ENCODE data around the gene SHD.
"Not testable (repeated sequence)": the region's sequence is repeated elsewhere in the genome, so short reads cannot be mapped to it uniquely, and the experiment has no call there.

SHD gene

DNA sequence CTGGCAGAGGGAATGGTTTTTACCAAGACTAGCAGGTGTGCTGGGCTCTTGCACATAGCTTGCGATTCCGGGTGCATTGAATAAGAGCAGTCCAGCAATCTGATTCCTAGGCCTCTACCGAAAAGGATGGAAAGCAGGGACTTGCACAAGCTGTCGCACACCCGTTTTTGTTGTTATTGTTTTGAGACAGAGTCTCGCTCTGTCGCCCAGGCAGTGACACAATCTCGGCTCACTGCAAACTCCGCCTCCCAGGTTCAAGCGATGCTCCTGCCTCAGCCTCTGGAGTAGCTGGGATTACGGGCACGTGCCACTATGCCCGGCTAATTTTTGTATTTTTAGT is 44.2 kb upstream of the SHD start:
- DNase-seq (ENCODE audit: low spot score), result no peak
- TF ChIP-seq, protein P1, sequence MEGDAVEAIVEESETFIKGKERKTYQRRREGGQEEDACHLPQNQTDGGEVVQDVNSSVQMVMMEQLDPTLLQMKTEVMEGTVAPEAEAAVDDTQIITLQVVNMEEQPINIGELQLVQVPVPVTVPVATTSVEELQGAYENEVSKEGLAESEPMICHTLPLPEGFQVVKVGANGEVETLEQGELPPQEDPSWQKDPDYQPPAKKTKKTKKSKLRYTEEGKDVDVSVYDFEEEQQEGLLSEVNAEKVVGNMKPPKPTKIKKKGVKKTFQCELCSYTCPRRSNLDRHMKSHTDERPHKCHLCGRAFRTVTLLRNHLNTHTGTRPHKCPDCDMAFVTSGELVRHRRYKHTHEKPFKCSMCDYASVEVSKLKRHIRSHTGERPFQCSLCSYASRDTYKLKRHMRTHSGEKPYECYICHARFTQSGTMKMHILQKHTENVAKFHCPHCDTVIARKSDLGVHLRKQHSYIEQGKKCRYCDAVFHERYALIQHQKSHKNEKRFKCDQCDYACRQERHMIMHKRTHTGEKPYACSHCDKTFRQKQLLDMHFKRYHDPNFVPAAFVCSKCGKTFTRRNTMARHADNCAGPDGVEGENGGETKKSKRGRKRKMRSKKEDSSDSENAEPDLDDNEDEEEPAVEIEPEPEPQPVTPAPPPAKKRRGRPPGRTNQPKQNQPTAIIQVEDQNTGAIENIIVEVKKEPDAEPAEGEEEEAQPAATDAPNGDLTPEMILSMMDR (IDR thresholded peaks at IDR 0.05; ENCODE audit: extremely low read depth, insufficient read depth, missing control alignments), result no peak
- in situ Hi-C loops (cut with MboI; ENCODE audit: low pct_unique_long_range_greater_than_20kb, low sequenced_read_pairs, unreplicated experiment), result no loop called here

- in situ Hi-C loops (cut with MboI; ENCODE audit: low pct_unique_long_range_greater_than_20kb, low sequenced_read_pairs, unreplicated experiment); DNase-seq (ENCODE audit: low spot score): not testable (repeated sequence)
Measured at GRCh38 chr19:4237510-4237909, 41.6 kb upstream of the SHD start.

- TF ChIP-seq, protein P1 (IDR thresholded peaks at IDR 0.05; ENCODE audit: extremely low read depth, insufficient read depth, missing control alignments), result no peak
- no peak for DNase-seq (ENCODE audit: low spot score)
- in situ Hi-C loops (cut with MboI; ENCODE audit: low pct_unique_long_range_greater_than_20kb, low sequenced_read_pairs, unreplicated experiment), result no loop called here
Measured at GRCh38 chr19:4238831-4239230, 40.2 kb upstream of the SHD start.

- DNase-seq (ENCODE audit: low spot score), result no peak
- in situ Hi-C loops (cut with MboI; ENCODE audit: low pct_unique_long_range_greater_than_20kb, low sequenced_read_pairs, unreplicated experiment), result no loop called here
- TF ChIP-seq, protein P1 (IDR thresholded peaks at IDR 0.05; ENCODE audit: extremely low read depth, insufficient read depth, missing control alignments), result no peak
Measured at GRCh38 chr19:4241824-4242430, 37.1 kb upstream of the SHD start.

DNA sequence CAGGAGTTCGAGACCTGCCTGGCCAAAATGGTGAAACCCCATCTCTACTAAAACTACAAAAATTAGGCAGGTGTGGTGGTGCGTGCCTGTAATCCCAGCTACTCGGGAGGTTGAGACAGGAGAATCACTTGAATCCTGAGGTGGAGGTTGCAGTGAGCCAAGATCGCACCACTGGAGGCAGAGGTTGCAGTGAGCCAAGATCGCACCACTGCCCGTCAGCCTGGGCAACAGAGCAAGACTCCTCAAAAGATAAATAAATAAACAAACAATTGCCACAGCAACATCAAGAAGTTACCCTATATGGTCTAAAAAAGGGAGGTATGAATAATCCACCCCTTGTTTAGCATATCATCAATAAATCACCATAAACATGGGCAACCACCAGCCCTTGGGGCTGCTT is 33.1 kb upstream of the SHD start:
- in situ Hi-C loops (cut with MboI; ENCODE audit: low pct_unique_long_range_greater_than_20kb, low sequenced_read_pairs, unreplicated experiment); DNase-seq (ENCODE audit: low spot score): not testable (repeated sequence)

DNA sequence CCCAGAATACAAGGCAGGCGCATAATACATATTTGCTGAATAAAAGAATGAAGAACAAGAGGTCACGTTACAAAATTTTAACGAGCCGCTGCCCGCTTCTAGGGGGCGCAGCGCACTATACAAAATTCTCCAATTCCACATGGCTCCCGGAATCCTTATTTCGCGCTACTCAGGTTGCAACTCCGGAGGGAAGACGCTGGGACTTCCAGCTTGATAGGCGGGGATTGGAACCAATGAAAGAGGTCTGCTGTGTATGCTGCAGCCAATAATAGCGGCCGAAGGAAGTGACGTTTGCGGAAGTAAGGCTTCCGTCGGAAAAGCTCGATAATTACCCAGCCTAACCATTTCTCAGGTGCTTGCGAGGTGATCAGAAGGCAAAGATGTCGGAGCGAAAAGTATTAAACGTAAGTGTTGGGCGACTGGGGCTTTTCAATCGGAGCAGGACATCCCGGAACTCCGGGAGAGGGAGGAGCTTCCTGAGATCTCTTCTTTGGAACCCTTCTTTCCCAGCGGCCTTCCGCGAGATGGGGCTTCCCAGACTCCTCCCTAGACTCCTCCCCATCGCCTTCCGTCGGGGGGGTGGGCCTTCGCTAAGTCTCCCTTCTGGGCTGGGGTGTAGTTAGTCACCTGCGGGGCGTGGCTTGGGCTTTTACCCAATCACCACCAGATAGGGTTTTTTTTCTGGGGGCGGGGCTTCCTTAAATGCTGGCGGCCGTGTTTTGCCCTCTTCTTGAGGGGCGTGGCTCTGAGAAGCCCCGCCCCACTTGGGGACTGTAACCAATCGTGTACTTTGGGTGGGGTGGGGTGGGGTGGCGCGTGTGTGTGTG is 32.1 kb upstream of the SHD start, which contains the start of gene YJU2:
Gene YJU2, plus strand, starts transcription at position 314 of the 827 bp plus-strand sequence. Its CDS starts 67 bp downstream, at position 381.
- in situ Hi-C loops (cut with MboI; ENCODE audit: low pct_unique_long_range_greater_than_20kb, low sequenced_read_pairs, unreplicated experiment), result no loop called here
- peak; percentile 100 for DNase-seq (ENCODE audit: low spot score)

GRCh38 chr19:4256563-4256962 is 22.5 kb upstream of the SHD start:
- in situ Hi-C loops (cut with MboI; ENCODE audit: low pct_unique_long_range_greater_than_20kb, low sequenced_read_pairs, unreplicated experiment), result no loop called here
- DNase-seq (ENCODE audit: low spot score), result no peak
- TF ChIP-seq, protein P1 (IDR thresholded peaks at IDR 0.05; ENCODE audit: extremely low read depth, insufficient read depth, missing control alignments), result peak; percentile 32

More for the DNA sequence above, 32.1 kb upstream of the SHD start, which contains the start of gene YJU2:
- TF ChIP-seq, protein P1 (IDR thresholded peaks at IDR 0.05; ENCODE audit: extremely low read depth, insufficient read depth, missing control alignments), result peak; percentile 56

Data from GM13977 (cell line).